Measurements from ENCODE around the gene HPGD.

Gene HPGD

GRCh38 chr4:174467107-174467506 lies 55.2 kb downstream of the HPGD start:
- DNase-seq: no peak

GRCh38 chr4:174464949-174465348 lies 57.3 kb downstream of the HPGD start:
- no peak for DNase-seq

GRCh38 chr4:174461466-174462106 lies 60.7 kb downstream of the HPGD start:
- no peak for DNase-seq

- DNase-seq: no peak
Measured at GRCh38 chr4:174460684-174461083, 61.6 kb downstream of the HPGD start.

GRCh38 chr4:174457468-174457867 lies 64.8 kb downstream of the HPGD start:
- no peak for DNase-seq

GRCh38 chr4:174454815-174455473 lies 67.3 kb downstream of the HPGD start:
- DNase-seq: no peak

- no peak for DNase-seq
Measured at GRCh38 chr4:174451718-174452296, 70.5 kb downstream of the HPGD start.

GRCh38 chr4:174450786-174451125 lies 71.5 kb downstream of the HPGD start:
- no peak for DNase-seq

GRCh38 chr4:174449944-174450785 lies 72.1 kb downstream of the HPGD start:
- DNase-seq: no peak

- no peak for DNase-seq
Measured at GRCh38 chr4:174449152-174449551, 73.1 kb downstream of the HPGD start.

GRCh38 chr4:174444390-174444789 lies 77.9 kb downstream of the HPGD start:
- no peak for DNase-seq

Data from KG1 (cell line).